Vagina (tissue), 2 donors: ENCODE results near the gene RBM23.

Source experiments
- CTCF ChIP-seq, 3 experiments: fragments of 450-650 bp in 2 of 3; fragments of 200-600 bp in 1 of 3; sonication (generic) in 1 of 3; IDR thresholded peaks; one replicate each; pipeline ENCODE4 v1.5.1; 2017 to 2019; ENCODE audit warnings: antibody characterized with exemption in 3 of 3, mild to moderate bottlenecking in 2 of 3, moderate library complexity in 2 of 3
- POLR2A ChIP-seq, 2 donors: fragments of 450-650 bp; IDR thresholded peaks; one replicate each; pipeline ENCODE4 v1.6.1; 2017; ENCODE audit warnings: antibody characterized with exemption in 2 of 2, mild to moderate bottlenecking in 2 of 2, moderate library complexity in 2 of 2

- TF ChIP-seq CTCF (IDR thresholded peaks at IDR 0.05) (no peak), POLR2A (IDR thresholded peaks at IDR 0.05) (no peak)
Measured at GRCh38 chr14:22846811-22847307, 72.1 kb downstream of the RBM23 start.
